ENCODE results near the gene HIGD2A. TPM values are rescaled to one million over a fixed set of nuclear protein-coding genes. Genes with fewer than 3 reads are reported as not detected.
A peak's percentile ranks its signal among the peaks of the same experiment; 100 is the strongest.

Gene HIGD2A
- total RNA-seq, 1 experiment from 2014 or later = 72.6 TPM

DNA sequence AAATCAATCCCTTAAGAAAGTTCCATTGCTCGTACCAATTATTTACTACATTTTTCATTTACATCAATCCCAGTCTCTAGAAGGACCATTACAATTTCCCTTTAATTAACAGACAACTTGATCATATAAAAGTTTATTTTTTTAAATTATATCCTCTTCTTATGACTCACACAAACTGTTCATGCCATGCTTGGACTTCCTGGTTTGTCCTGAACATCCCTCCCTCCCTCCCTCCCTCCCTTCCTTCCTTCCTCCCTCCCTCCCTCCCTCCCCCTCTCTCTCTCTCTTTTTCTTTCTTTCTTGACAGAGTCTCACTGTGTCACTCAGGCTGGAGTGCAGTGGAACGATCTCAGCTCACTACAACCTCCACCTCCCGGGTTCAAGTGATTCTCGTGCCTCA is 39.4 kb downstream of the HIGD2A start:
- BruUV-seq (replicated peaks) = no TSS peak
- DNase-seq = no peak
- Mint-ChIP-seq H3K27me3 (ENCODE audit: unreplicated experiment) (no peaks in the 10 kb centered on the region), H3K4me3 (ENCODE audit: low read depth, unreplicated experiment) (peak overlapping the region; percentile 14), H3K9me3 (ENCODE audit: low read depth, unreplicated experiment) (no peaks in the 10 kb centered on the region), H3K27ac (ENCODE audit: unreplicated experiment) (peak overlapping the region; percentile 35), H3K36me3 (ENCODE audit: insufficient read depth, unreplicated experiment) (peaks cover 6% of the 10 kb centered on the region), H3K4me1 (ENCODE audit: low read depth, unreplicated experiment) (peaks cover 48% of the 10 kb centered on the region)
- TF ChIP-seq, protein P1, sequence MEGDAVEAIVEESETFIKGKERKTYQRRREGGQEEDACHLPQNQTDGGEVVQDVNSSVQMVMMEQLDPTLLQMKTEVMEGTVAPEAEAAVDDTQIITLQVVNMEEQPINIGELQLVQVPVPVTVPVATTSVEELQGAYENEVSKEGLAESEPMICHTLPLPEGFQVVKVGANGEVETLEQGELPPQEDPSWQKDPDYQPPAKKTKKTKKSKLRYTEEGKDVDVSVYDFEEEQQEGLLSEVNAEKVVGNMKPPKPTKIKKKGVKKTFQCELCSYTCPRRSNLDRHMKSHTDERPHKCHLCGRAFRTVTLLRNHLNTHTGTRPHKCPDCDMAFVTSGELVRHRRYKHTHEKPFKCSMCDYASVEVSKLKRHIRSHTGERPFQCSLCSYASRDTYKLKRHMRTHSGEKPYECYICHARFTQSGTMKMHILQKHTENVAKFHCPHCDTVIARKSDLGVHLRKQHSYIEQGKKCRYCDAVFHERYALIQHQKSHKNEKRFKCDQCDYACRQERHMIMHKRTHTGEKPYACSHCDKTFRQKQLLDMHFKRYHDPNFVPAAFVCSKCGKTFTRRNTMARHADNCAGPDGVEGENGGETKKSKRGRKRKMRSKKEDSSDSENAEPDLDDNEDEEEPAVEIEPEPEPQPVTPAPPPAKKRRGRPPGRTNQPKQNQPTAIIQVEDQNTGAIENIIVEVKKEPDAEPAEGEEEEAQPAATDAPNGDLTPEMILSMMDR (IDR thresholded peaks at IDR 0.05; ENCODE audit: unreplicated experiment) = no peak
- intact Hi-C loops (cut with micrococcal nuclease; ENCODE audit: unreplicated experiment) = no loop called here
- CTCF ChIA-PET = interaction anchor here (0.5 to 1.5 kb wide), 4 partner anchors 11 to 668 kb away, joined by 3 to 4 read pairs (median 3); no protein-coding TSS in a partner anchor

DNA sequence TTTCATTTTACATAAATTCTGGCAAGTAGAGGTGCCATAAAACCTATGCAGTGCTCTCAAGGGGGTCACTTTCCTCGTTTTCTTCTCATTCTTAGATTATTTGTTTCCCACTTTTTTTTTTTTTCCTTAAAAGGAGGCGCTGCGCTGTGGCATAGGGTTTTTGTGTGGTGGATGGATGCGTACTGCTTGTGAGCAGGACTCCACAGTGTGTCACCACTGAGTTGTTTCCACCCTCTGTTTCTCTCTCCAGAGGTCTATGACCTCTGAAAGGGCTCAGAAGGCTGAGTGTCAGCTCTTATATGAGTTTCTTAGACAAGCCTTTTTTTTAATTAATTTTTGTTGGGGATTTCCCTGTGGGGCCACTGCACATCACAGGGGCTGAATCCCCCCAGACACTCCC is 41.4 kb downstream of the HIGD2A start:
- Mint-ChIP-seq H3K27me3 (ENCODE audit: unreplicated experiment) (no peaks in the 10 kb centered on the region), H3K4me1 (ENCODE audit: low read depth, unreplicated experiment) (peaks cover 38% of the 10 kb centered on the region), H3K4me3 (ENCODE audit: low read depth, unreplicated experiment) (no peak overlapping the region), H3K36me3 (ENCODE audit: insufficient read depth, unreplicated experiment) (peaks cover 6% of the 10 kb centered on the region), H3K9me3 (ENCODE audit: low read depth, unreplicated experiment) (no peaks in the 10 kb centered on the region), H3K27ac (ENCODE audit: unreplicated experiment) (no peak overlapping the region)
- no TSS peak for BruUV-seq (replicated peaks)
- intact Hi-C loops (cut with micrococcal nuclease; ENCODE audit: unreplicated experiment) = no loop called here
- CTCF ChIA-PET = no interaction called here
- no peak for DNase-seq
- TF ChIP-seq, protein P1 (IDR thresholded peaks at IDR 0.05; ENCODE audit: unreplicated experiment) = no peak

DNA sequence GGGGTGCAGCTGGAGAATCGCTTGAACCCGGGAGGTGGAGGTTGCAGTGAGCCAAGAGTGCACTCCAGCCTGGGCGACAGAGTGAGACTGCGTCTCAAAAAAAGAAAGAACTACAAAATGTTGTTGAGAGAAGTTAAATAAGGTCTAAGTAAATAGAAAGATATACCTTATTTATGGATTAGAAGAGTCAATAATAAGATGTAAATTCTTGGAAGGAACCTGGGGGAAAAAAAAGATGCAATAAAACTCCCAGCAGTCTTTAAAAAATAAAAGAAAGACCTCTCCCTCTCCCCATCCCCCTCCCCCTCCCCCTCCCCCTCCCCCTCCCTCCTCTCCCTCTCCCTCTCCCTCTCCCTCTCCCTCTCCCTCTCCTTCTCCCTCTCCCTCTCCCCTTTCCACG is 44.2 kb downstream of the HIGD2A start:
- BruUV-seq (replicated peaks) = no TSS peak
- Mint-ChIP-seq H3K27me3 (ENCODE audit: unreplicated experiment) (no peaks in the 10 kb centered on the region), H3K27ac (ENCODE audit: unreplicated experiment) (no peak overlapping the region), H3K4me1 (ENCODE audit: low read depth, unreplicated experiment) (peaks cover 28% of the 10 kb centered on the region), H3K36me3 (ENCODE audit: insufficient read depth, unreplicated experiment) (no peaks in the 10 kb centered on the region), H3K4me3 (ENCODE audit: low read depth, unreplicated experiment) (no peak overlapping the region), H3K9me3 (ENCODE audit: low read depth, unreplicated experiment) (no peaks in the 10 kb centered on the region)
- CTCF ChIA-PET = no interaction called here
- intact Hi-C loops (cut with micrococcal nuclease; ENCODE audit: unreplicated experiment) = no loop called here
- TF ChIP-seq, protein P1 (IDR thresholded peaks at IDR 0.05; ENCODE audit: unreplicated experiment) = no peak
- no peak for DNase-seq

DNA sequence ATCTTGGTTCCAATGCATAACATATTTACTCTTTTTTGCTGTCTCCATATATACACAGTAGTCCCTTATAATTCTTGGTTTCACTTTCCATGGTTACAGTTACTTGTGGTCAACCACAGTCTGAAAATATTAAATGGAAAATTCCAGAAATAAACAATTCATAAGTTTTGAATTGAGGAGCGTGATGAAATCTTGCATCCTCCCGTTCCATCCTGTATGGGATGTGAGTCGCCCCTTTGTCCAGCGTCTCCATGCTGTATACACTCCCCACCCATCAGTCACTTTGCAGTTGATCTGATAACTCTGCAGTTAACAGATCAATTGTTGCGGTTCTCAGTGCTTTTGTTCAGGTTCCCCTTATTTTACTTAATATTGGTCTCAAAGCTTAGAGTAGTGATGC is 48.1 kb downstream of the HIGD2A start:
- peaks cover 29% of the 10 kb centered on the region for H3K4me1 Mint-ChIP-seq (ENCODE audit: low read depth, unreplicated experiment)
- intact Hi-C loops (cut with micrococcal nuclease; ENCODE audit: unreplicated experiment) = no loop called here
- H3K27me3 Mint-ChIP-seq (ENCODE audit: unreplicated experiment) = no peaks in the 10 kb centered on the region
- no peaks in the 10 kb centered on the region for H3K9me3 Mint-ChIP-seq (ENCODE audit: low read depth, unreplicated experiment)
- peak overlapping the region; percentile 4 for H3K27ac Mint-ChIP-seq (ENCODE audit: unreplicated experiment)
- CTCF ChIA-PET = interaction anchor here (0.6 kb wide), 2 partner anchors 7 to 19 kb away, joined by 4 to 5 read pairs; no protein-coding TSS in a partner anchor
- BruUV-seq (replicated peaks) = no TSS peak
- peak overlapping the region; percentile 46 for H3K4me3 Mint-ChIP-seq (ENCODE audit: low read depth, unreplicated experiment)
- no peak for DNase-seq
- H3K36me3 Mint-ChIP-seq (ENCODE audit: insufficient read depth, unreplicated experiment) = no peaks in the 10 kb centered on the region
- TF ChIP-seq, protein P1 (IDR thresholded peaks at IDR 0.05; ENCODE audit: unreplicated experiment) = no peak
